HTR-8/SVneo (cell line): ENCODE results near the gene LYL1.

Source experiments
- DNase-seq: peaks from one replicate; pipeline ENCODE4 v3.0.0; 2011; ENCODE audit warnings: low spot score, mixed read lengths; ENCODE audit not compliant: insufficient read length
- FAIRE-seq: peaks from 2 replicates; lab custom pipeline; 2011; peaks lifted over from hg19 to GRCh38; lab: Jason Lieb, UNC

Gene LYL1

DNA sequence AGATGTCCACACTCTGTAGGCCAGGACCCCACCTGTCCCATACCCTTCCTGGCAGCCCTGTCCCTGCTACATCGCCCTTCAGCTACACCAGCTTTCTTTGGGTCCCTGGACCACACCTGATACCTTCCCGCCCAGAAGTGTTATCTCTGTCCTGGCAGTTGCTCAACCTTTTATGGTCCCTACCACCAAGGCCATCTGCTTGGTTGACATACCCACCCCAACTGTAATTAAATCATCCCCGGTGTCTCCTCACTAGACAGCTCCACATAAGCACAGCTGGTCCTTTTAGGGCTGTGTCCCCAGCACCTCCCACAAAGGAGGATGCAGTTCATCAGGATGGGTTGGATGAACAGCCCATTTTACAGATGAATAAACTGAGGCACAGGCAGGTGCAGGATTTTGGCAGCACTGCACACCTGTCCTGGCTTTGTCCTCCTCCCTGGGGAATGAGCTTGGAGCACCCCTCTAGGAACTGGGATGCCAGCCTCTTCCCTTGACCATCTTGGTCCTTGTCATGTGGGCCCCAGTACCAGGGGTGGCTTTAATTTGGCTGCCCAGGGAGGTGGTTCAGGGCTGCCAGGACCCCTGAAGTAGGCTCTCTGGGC lies 28.3 kb upstream of the LYL1 start:
- FAIRE-seq (no peak), DNase-seq (no peak)

DNA sequence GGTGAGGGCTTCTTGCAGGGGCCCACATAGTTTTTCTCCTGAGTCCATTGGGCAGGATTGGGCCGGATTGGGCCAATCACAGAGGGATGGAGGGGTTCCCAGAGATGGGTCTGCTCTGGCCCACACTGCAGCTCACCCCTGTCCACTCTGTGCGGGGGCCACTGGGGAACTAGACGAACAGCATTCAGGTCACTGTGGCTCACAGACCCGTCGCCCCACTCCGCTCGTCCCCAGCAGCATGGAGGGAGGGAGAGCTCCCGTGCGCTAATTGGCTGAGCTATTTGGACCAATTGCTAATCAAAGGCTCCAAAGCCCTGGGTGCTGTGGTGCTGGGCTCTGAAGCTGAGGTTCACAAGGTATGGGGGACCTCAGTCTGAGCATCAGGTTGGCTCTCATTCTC lies 26.7 kb upstream of the LYL1 start:
- no peak for FAIRE-seq
- no peak for DNase-seq

DNA sequence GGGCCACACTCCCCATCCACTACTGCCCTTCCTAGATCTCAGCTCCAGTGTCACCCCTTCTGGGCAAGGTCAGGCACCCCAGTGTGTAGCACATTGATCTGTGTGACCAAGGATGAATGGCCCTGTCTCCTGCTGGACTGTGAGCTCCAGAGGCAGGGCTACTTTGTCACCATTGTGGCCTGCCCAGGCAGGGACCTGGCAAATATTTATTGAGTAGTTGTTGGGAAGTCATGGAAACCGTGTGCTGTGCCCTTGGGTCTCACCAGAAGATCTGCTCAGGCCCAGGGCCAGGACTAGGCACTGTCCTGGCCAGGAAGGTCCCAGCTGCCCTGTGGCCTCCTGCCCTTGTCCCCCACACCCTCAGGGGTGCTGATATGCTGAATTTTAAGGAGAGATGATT lies 25.9 kb upstream of the LYL1 start:
- DNase-seq, result no peak
- FAIRE-seq, result no peak

DNA sequence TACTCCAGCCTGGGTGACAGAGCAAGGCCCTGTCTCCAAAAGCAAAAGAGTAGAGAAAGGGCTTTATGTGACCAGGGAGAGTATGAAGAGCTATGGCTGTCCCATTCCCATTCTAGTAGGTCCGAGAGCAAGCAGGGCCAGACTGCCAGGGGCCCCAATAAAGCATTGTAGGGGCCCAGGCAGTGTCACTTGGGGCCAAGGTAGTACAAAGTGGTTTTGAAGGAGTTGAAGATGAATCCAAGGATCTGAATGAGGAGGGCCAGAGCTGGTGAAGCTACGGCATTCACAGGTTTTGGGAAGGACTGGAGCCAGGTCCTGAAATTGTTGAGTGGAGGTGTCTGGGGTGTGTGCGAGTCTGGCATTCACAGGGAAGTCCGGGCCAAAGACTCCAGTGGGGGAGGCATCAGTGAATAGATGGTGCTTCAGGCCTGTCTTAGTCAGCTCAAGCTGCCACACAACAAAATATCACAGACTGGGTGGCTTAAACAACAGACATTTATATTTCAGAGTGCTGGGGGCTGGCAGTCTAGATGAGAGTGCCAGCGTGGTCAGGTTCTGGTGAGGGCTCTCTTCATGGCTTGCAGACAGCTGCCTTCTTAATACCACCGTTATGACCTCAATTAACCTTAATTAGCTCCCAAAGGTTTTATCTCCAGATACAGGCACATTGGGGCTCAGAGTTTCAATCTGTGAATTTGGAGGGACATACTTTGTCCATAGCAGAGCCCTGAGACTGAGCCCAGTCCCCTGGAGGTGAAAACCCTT lies 25.3 kb upstream of the LYL1 start:
- FAIRE-seq, result no peak
- no peak for DNase-seq

DNA sequence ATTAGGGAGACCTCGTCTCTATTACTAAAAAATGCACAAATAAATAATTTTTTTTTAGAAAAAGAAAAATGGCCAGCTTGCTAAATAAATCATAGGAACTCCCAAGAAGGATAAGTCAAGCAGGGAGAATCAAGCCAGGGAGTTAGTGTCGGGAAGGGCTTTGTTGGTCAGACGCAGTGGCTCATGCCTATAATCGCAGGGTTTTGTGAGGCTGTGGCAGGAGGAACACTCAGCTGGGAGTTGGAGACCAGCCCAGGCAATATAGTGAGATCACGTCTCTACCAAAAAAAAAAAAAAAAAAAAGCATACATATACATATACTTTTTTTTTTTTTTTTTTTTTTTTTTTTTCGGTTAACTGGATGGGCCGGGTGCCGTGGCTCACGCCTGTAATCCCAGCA lies 24.4 kb upstream of the LYL1 start:
- DNase-seq (no peak), FAIRE-seq (no peak)

DNA sequence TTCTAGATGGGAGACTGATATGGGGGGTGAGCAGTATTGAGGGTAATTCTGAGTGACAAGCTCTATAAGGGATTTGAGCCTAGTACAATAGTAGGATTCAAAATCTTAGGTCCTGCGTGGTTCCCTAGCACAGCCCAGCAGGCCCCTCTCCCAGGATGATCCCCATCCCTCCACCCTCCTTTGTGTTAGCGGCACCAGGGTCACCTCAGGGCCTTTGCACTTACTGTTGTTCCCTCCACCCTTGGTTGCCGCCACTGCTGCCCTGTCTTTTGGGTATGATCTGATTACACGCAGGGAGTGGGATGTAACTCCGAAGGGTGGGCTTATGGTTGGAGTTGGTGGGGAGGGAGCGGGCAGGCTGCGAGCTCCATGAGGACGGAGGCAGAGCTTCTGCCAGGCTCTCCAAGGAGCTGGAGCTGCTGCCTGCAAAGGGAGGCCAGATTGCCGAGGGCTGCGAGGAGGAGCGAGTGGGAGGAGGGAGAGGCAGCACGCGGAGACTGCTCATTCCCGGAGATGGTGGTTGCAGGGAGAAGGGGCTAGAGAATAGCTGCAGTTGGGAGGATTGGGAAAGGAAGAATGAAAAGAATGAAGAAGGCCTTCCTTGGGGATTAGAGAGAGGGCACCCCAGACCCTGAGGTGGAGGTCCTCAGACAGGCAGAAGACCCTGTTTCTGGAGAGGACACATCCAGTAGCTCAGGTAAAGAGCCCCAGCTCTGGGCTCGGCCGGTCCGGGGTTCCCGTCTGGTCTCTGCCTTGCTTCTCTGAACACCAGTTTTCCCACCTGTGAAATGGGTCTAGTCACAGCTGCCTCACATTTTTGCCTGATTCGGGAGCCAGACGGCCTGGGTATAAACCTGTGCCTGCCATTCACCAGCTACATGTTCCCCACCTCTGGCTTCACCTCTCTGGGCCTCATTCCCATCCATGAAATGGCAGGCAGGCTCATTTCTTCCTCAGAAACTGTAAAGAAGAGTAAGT lies 20.6 kb upstream of the LYL1 start:
- DNase-seq, result no peak
- no peak for FAIRE-seq

DNA sequence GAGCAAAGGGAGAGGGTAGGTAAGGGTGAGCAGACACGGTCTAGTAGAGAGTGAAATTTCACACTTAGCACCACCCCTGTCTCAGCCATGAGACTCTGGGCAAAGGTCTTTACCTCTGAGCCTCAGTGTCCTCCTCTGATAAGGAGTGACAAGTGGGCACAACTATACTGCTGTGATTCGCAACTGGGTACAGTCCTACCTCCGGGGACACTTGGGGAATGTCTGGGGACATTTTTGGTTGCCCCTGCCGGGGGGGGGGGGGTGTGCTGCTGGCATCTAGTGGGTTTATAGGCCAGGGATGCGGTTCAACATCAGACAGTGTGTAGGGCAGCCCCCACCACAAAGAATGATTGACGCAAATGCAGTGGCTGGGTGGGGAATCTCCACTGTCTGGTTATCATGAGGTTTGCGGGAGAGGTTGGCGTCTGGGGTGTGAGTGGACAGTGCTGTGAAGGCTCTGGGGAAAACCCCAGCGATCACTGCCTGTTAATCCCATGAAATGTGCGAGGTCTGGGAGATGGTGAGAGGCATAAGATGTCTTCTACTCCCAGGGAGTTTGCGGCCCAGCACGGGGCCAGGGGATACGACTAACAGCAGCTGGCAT lies 19.7 kb upstream of the LYL1 start:
- FAIRE-seq, result no peak
- DNase-seq, result no peak

DNA sequence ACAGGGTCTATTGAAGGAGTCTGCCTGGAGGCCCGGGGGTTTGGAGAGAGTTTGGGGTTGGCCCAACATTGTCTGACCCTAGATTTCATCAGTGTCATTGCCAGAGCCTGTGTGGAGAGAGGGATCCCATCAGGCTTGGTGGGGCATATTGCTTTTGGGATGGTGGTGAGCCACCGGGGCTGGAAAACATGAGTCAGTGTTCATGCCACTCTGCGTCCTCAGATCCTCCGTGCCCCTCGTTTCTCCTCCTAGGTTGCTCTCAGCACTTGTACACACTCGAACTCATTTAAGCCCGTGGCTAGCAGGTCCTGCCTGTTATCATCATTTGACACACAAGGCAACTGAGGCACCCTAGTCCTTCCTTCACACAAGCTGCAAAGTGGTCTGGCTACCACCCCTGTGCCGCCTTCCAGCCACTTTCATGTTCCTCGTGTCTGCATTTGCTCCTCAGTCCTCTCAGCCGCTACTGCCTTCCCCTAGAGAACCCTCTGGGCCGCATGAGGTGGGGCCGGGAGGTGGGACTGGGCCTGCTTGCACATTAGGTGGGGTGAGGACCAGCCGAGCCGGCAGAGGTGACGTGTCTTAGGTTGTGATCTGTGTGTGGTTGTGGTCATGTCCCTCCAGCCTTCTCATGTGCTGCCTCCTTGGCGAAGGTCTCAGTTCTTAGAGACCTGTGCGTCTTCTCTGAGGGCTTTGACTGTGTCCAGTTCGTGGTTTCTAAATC lies 19.1 kb upstream of the LYL1 start:
- no peak for DNase-seq
- no peak for FAIRE-seq

DNA sequence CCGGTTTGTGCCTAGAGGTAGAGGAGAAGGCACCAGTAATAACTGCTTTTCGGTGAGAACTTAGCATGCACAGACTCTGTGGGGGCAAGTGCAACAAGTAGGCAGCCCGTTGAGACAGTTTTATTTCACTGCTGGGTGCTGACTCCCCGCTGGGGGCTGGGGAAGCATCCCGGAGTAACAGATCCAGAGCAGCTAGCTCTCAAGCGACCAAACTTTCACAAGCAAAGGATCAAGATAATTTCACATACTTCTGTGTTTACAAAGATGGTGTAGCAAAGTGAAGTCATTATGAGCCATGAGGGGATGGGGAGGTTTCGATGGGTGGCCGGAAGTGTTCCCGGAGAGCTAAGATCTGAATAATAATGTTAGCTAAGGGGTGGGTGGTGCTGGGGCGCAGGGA lies 18.2 kb upstream of the LYL1 start:
- FAIRE-seq (no peak), DNase-seq (no peak)

DNA sequence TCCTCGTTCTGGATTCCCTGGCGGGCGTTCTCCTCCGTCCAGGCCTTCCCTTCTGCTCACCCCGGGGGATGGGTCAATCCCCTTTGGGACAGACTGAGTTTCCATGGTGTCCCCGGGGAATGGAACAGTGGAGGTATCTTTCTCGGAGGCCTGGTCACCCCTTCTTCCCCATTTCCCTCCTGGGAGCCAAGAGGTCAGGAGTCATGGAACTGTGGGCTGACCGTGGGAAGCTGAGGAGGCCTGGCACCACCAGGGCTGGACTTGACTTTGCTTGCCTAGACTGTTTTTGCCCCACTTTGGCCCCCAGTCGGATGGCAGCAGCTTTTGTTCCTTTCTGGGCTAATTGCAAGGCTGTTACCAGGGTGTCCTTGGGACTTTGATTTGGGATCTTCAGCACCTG lies 17.4 kb upstream of the LYL1 start:
- no peak for DNase-seq
- no peak for FAIRE-seq

DNA sequence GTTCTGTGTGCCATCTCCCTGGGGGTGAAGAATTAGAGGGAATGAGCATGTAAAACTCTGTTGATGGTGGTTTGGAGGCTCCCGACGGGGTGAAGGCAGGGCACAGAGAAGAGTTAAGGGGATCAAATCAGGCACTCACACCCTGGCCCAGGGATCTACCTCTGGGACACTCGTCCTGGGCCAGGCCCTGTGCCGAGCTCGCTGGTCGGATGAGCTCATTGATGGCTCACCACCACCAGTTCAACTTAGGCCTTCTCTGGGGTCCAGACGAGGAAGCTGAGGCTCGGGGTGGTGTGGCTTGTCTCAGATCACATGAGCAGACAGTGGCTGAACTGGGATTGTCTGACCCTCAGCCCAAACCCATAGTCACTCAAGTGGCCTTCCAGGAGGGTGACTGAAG lies 17.0 kb upstream of the LYL1 start:
- DNase-seq (no peak), FAIRE-seq (no peak)

DNA sequence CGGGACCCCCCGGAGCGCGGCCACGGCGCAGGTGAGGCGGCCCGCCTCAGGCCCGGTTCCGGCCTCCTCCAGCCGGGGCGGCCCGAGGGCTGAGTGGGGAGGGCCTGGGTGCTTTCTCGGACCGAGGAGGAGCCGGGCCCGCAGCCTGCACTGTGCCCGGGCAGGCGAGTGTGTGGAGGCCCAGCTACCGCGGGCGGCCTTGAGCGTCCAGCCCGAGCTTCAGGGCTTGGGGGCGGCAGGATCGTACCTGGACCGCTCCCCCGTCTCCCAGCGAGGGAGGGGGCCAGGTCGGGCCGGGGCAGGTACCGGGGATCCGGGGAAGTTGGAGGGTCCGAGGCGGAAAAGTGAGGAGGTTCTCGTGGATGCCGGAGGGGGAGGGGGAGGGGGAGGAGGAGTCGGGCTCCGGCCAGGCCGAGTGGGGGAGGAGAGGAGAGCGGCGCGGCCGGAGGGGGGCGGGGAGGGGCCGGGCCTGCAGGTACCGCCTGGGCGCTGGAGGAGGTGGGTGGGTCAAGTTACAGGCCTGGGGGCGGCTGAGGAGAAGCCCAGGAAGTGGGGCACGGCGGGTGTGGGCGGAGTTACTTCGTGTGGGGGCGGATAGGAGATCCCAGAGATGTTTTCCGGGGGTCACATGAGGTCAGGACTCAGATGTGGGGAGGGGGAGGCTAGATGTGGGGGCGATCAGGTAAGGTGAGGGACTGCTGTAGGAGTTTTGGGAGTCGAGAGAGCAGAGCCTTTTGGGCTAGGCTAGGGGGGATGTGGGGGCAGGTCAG lies 16.0 kb upstream of the LYL1 start:
- peak; percentile 84 for DNase-seq
- FAIRE-seq, result no peak

DNA sequence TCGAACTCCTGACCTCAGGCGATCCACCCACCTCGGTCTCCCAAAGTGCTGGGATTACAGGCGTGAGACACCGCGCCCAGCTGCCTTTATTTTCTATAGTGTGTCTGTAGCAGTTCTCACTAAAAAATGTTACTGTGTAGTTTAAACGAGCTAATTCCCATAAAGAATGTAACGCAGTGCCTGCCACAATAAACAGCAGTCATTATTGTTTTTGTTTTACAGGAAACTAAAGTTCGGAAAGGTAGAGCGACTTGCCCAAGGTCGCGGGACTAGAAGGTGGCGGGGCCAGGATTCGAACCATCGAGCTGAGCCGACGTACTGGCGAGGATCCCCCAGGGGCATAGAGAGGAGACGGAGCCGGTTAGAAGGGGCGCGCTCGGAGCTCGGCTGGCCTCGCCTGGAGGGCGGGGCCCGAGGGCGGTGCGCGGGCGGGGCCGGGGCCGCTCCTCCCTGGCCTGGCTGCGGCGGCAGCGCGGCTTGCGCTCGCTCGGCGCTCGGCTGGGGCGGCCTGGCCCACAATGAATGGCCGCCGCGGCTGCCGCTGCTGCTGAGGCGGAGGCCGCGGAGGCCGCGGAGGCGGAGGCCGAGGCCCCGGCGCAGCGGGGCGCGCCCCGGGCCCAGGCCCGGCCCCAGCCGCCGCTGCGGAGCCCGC lies 15.2 kb upstream of the LYL1 start, which contains the start of gene NACC1:
Gene NACC1 (plus strand): TSS at position 493 of the 652 bp plus-strand sequence. CDS start 16,944 bp downstream, outside the sequence.
- FAIRE-seq, result peak; percentile 55

DNA sequence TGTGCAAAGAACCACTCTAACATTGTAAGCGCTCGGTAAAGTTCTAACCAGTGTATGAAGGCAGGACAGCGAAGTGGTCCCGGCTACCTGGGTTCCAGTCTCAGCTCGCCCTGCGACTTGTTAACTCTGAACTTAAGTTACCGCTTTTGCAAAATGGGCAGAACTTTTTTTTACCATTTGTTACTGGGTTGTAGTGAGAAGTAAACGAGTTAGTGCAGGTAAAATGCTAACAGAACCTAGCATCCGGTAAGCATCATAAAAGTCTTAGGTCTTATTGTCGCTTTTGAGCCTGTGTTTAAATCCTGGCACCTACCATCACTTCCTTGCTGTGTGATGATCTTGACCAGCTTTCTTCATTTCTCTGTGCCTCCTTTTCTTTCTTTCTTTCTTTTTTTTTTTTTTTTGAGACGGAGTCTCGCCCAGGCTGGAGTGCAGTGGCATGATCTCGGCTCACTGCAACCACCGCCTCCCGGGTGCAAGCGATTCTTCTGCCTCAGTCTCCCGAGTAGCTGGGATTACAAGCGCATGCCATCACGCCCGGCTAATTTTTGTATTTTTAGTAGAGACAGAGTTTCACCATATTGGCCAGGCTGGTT lies 14.6 kb upstream of the LYL1 start:
- FAIRE-seq (no peak), DNase-seq (no peak)

More for the DNA sequence above, 15.2 kb upstream of the LYL1 start, which contains the start of gene NACC1:
- peak; percentile 95 for DNase-seq

DNA sequence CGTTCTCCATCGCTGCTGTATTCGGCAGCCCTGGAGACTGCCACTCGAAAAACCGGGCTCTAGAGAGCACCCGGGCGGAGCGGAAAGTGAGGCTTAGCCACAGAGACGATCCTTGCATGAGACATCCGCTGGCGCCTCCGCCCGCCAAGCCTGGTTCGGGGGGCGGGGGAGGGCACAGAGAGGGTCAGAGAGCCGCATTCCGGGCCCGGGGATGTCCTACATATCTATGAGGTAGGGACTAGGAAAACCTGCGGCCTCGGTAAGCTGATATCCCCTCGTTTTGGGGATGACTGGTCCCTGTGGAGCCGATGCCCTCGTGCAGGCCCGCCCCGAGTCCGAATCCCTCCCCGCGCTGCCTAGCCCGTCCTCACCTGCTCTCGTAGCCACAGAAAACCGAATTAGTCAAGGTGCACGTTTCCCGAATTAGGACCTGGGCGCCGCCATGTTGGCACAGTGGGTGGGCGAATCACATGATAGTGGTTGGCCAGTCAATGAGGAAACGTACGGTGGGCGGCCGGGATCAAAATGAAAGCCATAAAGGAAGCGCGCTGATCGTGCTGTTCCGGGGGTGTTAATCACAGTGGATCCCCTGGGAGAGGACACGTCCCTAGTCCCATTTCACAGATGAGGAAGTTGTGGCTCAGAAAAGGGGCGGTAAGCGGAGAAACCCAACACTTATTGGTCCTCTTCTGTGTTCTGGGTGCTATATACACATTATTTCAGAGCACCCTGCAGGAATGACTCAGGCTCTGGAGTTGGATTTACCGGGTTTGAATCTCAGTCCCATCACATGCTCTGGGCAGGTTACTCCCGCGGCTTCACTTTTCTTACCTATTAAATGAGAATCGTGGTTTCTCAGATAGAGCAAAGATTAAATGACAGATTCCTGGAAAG lies 13.9 kb upstream of the LYL1 start, which contains the start of gene TRMT1:
Gene TRMT1 (minus strand): TSS at position 459 of the 894 bp plus-strand sequence. CDS start 341 bp downstream, at position 118.
- peak; percentile 90 for FAIRE-seq
- DNase-seq, result peak; percentile 98

DNA sequence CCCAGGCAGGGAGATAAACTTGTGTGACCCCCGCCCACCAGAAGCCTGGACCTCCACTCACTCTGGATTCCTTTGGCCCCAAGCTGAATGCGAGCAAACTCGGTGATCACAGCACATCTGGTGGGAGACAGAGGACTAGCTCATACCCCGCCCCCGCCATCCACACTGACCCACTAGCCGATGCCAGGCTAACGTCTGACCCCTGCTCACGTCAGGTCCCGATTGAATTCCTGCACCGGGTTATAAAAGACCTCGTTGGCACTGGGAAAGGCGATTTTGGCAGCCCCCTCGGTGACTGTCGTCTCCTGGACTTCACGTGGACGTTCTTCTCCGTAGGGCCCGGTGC lies 13.3 kb upstream of the LYL1 start:
- no peak for FAIRE-seq
- no peak for DNase-seq

DNA sequence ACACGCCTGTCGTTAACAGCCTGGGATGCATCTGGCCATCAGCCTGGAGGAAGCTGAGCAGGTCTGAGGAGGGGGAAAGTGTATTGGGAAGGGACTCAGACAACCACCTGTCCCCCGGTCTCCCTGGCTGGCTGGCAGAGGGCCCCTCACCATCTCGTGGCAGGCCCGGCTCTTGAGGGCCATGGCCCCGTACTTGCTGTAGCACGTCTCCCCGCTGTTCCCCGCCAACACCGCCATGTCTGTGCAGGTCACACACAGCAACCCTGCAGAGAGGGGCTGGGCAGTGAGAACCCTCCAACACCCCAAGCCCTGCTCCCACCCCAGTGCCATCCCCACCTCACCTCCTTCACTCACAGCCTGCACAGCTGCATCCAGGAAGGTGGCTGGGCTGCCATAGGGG lies 9.9 kb upstream of the LYL1 start:
- FAIRE-seq (no peak), DNase-seq (no peak)
